ENCODE measurements around the gene ST14. TPM values are rescaled to one million over a fixed set of nuclear protein-coding genes. Genes with fewer than 3 reads are reported as not detected.

ST14 gene
- 0.10 TPM in 2 of 3 replicates, not detected in the other for total RNA-seq
- long read RNA-seq: 0 reads

- no peak for TF ChIP-seq CTCF (IDR thresholded peaks at IDR 0.05)
- Mint-ChIP-seq H3K27me3 (ENCODE audit: low read depth) (peaks cover 29% of the 10 kb centered on the region), H3K36me3 (ENCODE audit: low read depth) (no peaks in the 10 kb centered on the region), H3K9me3 (ENCODE audit: low read depth) (no peaks in the 10 kb centered on the region), H3K4me3 (ENCODE audit: unreplicated experiment) (peak within 1 kb of the TSS; percentile 45), H3K4me1 (ENCODE audit: low read depth) (peaks cover 23% of the 10 kb centered on the region), H3K27ac (ENCODE audit: unreplicated experiment) (no peak within 1 kb of the TSS)
- no peak for DNase-seq (ENCODE audit: low spot score)
Observed at GRCh38 chr11:130159657-130160497, at the start of gene ST14. ST14 (plus strand) TSS chr11:130159782; CDS start chr11:130159980, 198 bp downstream.

- DNase-seq (ENCODE audit: low spot score): no peak
- H3K27ac Mint-ChIP-seq (ENCODE audit: unreplicated experiment): no peak overlapping the region
Observed at GRCh38 chr11:130110339-130111108, 49.1 kb upstream of the ST14 start.

GRCh38 chr11:130112071-130112830 is 47.3 kb upstream of the ST14 start:
- Mint-ChIP-seq H3K36me3 (ENCODE audit: low read depth) (peaks cover 16% of the 10 kb centered on the region), H3K4me1 (ENCODE audit: low read depth) (peaks cover 16% of the 10 kb centered on the region), H3K27me3 (ENCODE audit: low read depth) (no peaks in the 10 kb centered on the region), H3K9me3 (ENCODE audit: low read depth) (no peaks in the 10 kb centered on the region), H3K4me3 (ENCODE audit: unreplicated experiment) (no peak overlapping the region), H3K27ac (ENCODE audit: unreplicated experiment) (no peak overlapping the region)
- no peak for TF ChIP-seq CTCF (IDR thresholded peaks at IDR 0.05)
- DNase-seq (ENCODE audit: low spot score): no peak

More at GRCh38 chr11:130110339-130111108, 49.1 kb upstream of the ST14 start:
- Mint-ChIP-seq H3K4me1 (ENCODE audit: low read depth) (peaks cover 17% of the 10 kb centered on the region), H3K9me3 (ENCODE audit: low read depth) (no peaks in the 10 kb centered on the region), H3K36me3 (ENCODE audit: low read depth) (peaks cover 17% of the 10 kb centered on the region), H3K27me3 (ENCODE audit: low read depth) (no peaks in the 10 kb centered on the region), H3K4me3 (ENCODE audit: unreplicated experiment) (no peak overlapping the region)
- no peak for TF ChIP-seq CTCF (IDR thresholded peaks at IDR 0.05)

GRCh38 chr11:130114281-130114680 is 45.3 kb upstream of the ST14 start:
- Mint-ChIP-seq H3K9me3 (ENCODE audit: low read depth) (no peaks in the 10 kb centered on the region), H3K4me1 (ENCODE audit: low read depth) (peaks cover 16% of the 10 kb centered on the region), H3K27me3 (ENCODE audit: low read depth) (no peaks in the 10 kb centered on the region), H3K4me3 (ENCODE audit: unreplicated experiment) (no peak overlapping the region), H3K27ac (ENCODE audit: unreplicated experiment) (no peak overlapping the region), H3K36me3 (ENCODE audit: low read depth) (peaks cover 14% of the 10 kb centered on the region)
- no peak for TF ChIP-seq CTCF (IDR thresholded peaks at IDR 0.05)
- no peak for DNase-seq (ENCODE audit: low spot score)

GRCh38 chr11:130114726-130115125 is 44.9 kb upstream of the ST14 start:
- Mint-ChIP-seq H3K27me3 (ENCODE audit: low read depth) (no peaks in the 10 kb centered on the region), H3K9me3 (ENCODE audit: low read depth) (no peaks in the 10 kb centered on the region), H3K4me1 (ENCODE audit: low read depth) (peaks cover 16% of the 10 kb centered on the region), H3K4me3 (ENCODE audit: unreplicated experiment) (no peak overlapping the region), H3K36me3 (ENCODE audit: low read depth) (peaks cover 15% of the 10 kb centered on the region), H3K27ac (ENCODE audit: unreplicated experiment) (no peak overlapping the region)
- no peak for TF ChIP-seq CTCF (IDR thresholded peaks at IDR 0.05)
- DNase-seq (ENCODE audit: low spot score): no peak

Data from chondrocyte (in vitro differentiated cells).